Astrocyte of the cerebellum (primary cell): ENCODE measurements around the gene ITSN1.

Source experiments
- DNase-seq: peaks from one replicate; pipeline ENCODE4 v3.0.0-alpha.2; 2011; ENCODE audit warnings: low read depth
- H3K4me3 ChIP-seq: 2 replicates; pipeline ENCODE4 v1.5.1; 2011; ENCODE audit warnings: mild to moderate bottlenecking, low read depth, low read length, moderate library complexity
- in situ Hi-C: cut with HindIII; loops from 2 replicates; pipeline ENCODE4 v1.10.0; 2017; ENCODE audit warnings: low sequenced_read_pairs
- TF ChIP-seq, protein P1 (sequence below): IDR thresholded peaks from 2 replicates; pipeline ENCODE4 v1.5.1; 2012; ENCODE audit warnings: low read length, low read depth, moderate library complexity, mild to moderate bottlenecking; ENCODE audit errors: missing control alignments

The ITSN1 gene

DNA sequence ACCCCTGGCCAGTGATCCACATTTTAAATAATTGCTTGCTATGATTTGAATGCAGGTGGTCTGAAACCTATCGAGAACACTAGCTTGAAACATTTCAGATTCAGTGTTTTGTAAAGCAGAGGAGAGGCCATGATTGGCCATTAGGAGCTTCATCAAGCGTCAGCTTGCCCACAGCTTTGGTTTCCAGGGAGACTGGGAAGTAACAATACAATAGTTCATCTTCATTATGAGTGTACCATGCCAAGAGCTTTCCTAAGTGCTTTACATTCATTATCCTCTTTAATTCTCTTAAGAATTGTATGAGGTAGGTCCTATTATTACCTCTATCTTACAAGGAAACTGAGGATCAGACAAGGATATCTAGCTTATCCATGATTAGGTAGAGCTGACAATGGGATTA, 301.0 kb downstream of the ITSN1 start:
- TF ChIP-seq, protein P1, sequence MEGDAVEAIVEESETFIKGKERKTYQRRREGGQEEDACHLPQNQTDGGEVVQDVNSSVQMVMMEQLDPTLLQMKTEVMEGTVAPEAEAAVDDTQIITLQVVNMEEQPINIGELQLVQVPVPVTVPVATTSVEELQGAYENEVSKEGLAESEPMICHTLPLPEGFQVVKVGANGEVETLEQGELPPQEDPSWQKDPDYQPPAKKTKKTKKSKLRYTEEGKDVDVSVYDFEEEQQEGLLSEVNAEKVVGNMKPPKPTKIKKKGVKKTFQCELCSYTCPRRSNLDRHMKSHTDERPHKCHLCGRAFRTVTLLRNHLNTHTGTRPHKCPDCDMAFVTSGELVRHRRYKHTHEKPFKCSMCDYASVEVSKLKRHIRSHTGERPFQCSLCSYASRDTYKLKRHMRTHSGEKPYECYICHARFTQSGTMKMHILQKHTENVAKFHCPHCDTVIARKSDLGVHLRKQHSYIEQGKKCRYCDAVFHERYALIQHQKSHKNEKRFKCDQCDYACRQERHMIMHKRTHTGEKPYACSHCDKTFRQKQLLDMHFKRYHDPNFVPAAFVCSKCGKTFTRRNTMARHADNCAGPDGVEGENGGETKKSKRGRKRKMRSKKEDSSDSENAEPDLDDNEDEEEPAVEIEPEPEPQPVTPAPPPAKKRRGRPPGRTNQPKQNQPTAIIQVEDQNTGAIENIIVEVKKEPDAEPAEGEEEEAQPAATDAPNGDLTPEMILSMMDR: no peak
- no peak for DNase-seq
- in situ Hi-C loops: no loop called here
- no peak overlapping the region for H3K4me3 ChIP-seq

DNA sequence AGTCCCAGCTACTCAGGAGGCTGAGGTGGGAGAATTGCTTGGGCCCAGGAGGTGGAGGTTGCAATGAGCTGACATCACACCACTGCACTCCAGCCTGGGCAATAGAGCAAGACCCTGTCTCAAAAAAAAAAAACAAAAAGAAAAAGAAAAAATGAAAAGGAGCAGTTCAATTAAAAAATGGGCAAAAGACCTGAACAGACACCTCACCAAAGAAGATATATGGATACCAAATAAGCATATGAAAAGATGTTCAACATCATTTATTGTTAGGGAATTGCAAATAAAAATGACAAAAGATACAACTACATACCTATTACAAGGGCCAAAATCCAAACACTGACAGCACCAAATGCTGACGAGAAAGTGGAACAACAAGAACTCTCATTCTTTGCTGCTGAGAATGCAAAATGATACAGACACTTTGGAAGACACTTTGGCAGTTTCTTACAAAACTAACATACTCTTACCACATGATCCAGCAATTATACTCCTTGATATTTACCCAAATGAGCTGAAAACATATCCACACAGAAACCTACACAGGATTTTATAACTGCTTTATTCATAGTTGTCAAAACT, 302.0 kb downstream of the ITSN1 start:
- in situ Hi-C loops: no loop called here
- TF ChIP-seq, protein P1: no peak
- DNase-seq: no peak

DNA sequence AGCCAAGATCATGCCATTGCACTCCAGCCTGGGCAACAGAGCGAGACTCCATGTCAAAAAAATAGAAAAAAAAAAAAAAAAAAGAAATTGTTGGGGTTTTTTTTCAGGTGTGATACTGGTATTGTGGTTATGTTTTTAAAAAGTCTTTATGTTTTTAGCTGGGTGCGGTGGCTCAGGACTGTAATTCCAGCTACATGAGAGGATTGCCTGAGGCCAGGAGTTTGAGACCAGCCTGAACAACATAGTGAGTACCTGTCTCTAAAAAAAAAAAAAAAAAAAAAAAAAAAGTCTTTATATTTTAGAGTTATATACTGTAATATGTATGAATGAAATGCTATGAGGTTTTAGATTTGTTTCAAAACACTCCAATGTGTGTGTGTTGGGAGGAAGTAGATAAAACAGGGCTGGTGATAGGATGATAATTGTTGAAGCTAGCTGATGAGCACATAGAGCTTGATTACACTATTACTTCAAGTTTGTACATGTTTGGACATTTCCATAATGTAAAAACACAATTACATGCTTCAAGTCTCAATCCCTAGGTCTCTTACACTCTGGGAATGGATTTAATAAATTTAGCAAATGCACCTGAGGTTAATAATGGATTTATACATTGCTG, 303.5 kb downstream of the ITSN1 start:
- DNase-seq: no peak
- H3K4me3 ChIP-seq: no peak overlapping the region
- in situ Hi-C loops: no loop called here
- TF ChIP-seq, protein P1: no peak

More for the DNA sequence above, 302.0 kb downstream of the ITSN1 start:
- no peak overlapping the region for H3K4me3 ChIP-seq

DNA sequence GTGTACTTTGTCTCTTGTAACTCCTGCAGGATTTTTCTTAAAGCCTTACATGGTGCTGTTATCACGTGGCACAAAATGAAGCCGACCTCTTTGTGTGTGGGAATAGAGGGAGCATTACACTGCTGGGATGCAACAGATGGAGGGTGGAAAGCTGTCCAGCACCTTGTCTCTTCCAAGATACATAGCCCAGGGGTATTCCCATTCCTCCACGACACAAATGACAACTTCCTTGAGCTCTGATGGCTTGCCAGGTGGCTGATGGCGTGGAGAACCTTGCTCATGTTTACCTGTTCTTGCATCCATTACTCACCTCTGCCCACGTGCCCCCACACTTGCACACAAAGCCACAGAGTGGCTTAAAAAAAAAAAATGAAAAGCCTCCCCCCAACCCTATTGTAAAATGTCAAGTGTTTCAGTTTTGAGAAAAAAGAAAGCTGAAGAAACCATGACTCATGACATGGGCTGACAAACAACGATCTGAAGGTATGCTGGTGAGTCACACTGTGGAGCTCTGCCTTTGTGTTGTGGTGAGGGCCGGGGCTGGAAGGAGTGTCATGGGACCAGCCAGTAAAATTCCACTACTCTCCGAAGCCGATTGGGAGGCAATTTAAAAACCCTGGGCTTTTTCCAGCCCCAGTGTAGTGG, 305.3 kb downstream of the ITSN1 start:
- H3K4me3 ChIP-seq: peak overlapping the region; percentile 14
- DNase-seq: peak; percentile 98
- TF ChIP-seq, protein P1: no peak
- in situ Hi-C loops: no loop called here

DNA sequence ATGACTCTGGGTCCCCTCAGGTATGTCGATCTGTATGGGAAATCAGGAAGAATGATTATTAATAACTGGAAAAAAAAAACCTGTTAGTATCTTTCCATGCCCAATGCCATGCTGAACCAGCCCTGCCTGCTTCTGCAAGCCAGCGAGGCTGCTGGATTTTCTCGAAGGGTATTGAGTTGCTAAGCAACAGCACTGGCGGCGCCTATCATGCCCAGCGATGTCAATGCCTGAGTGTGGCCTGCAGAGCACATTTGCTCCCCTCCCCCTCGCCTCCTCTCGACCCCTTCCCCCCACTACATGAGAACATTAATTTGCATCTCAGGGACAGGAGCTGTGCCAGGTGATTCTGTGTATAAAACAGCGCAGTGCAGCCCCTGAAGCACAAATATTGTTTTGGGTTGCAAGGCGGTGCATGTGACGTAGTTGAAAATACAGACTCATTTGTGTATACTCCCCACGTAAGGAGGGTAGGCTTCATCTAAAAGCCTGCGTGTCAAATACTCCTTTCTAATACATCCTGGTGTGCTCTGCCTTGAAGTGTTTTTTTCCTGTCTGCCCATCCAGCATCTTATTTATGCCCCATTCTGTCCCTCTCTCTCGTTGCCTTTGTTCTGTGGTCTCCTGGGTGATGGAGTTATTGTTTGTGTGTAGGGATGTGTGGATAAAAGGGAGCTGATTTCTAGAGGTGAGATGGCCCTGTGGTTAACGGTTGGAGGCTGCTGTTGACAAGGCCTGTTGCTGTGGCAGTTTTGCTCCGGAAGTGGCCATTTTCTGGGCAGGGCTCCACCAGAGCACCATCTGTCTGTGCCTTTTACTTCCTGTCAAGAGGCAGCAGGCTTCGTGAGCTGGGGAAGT, 306.0 kb downstream of the ITSN1 start:
- TF ChIP-seq, protein P1: no peak
- H3K4me3 ChIP-seq: peak overlapping the region; percentile 3
- in situ Hi-C loops: no loop called here
- DNase-seq: no peak

DNA sequence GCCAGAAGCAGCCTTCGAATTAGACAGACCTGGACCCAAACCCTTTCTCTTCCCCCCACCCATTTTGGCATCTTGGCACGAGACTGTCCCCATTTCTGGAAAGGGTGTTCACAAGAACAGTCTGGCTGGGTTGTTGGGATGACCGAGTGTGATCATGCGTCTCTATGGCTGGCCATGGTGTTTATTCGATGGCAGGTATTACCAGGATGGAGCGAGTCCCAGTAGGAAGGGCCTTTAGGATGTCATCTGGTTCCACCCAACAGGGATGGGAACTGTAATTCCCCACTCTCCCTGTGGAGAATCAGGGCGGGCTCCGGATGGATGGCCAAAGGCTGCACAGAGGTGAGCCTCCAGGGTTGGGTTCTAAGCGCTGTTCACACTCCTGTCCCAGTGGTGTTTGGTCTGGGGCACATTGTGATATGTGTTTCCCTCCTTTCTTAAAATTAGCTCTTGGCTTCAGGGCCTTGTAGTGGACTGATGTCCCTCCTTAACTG, 306.7 kb downstream of the ITSN1 start:
- H3K4me3 ChIP-seq: no peak overlapping the region
- in situ Hi-C loops: no loop called here
- no peak for DNase-seq
- TF ChIP-seq, protein P1: no peak
